Measurements from ENCODE around the gene SCG3.

DNA sequence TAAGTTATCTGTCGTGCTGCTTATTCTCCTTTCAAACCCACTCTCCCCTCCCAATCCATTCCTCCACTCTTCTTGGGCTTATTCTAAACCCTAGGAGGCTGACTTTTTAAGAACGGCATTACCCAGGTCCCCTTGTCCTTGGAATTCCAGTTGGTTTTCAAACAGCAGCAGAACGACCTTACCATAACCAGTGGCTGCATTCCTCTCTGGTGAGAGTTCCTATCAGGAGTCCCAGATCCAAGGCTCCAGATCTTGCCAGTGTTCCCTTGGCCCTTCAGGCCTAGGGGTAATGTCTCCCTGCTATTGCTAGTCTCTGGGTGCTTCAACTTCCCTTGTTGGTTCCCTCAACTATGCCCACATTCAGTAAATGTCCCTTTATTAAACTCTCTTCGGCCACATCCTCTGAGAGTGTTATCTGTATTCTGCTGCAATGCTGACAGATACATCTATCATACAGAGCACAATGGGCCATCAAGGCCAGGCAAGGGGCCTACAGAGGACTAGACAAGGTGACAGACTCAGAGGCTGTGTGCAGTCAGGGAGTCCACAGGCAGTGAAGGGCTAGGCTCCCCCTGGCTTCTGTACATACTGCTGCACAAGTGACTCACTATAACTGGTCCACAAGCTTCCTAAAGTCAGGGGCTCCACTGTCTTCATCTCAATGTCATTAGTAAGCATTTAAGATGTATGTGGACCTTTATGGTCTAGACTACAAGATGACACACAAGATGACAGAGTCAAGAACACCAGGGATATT, 46.0 kb downstream of the SCG3 start:
- TF ChIP-seq, protein P1, sequence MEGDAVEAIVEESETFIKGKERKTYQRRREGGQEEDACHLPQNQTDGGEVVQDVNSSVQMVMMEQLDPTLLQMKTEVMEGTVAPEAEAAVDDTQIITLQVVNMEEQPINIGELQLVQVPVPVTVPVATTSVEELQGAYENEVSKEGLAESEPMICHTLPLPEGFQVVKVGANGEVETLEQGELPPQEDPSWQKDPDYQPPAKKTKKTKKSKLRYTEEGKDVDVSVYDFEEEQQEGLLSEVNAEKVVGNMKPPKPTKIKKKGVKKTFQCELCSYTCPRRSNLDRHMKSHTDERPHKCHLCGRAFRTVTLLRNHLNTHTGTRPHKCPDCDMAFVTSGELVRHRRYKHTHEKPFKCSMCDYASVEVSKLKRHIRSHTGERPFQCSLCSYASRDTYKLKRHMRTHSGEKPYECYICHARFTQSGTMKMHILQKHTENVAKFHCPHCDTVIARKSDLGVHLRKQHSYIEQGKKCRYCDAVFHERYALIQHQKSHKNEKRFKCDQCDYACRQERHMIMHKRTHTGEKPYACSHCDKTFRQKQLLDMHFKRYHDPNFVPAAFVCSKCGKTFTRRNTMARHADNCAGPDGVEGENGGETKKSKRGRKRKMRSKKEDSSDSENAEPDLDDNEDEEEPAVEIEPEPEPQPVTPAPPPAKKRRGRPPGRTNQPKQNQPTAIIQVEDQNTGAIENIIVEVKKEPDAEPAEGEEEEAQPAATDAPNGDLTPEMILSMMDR (IDR thresholded peaks at IDR 0.05; ENCODE audit: low read length), result no peak
- no peak for TF ChIP-seq EZH2 (IDR thresholded peaks at IDR 0.05; ENCODE audit: borderline replicate concordance, low read length)
